GM18502 (cell line): Measurements from ENCODE around the gene PNKP.

Experiments used
- ATAC-seq: cut with Tn5 transposase; IDR thresholded peaks from one replicate; pipeline ENCODE4 v1.9.1; 2021; ENCODE audit warnings: mild to moderate bottlenecking; ENCODE audit not compliant: unreplicated experiment, poor library complexity

Gene PNKP

GRCh38 chr19:49877020-49877878 is 9.9 kb upstream of the PNKP start, which contains the start of the genes AKT1S1 and TBC1D17:
Gene AKT1S1, minus strand, starts transcription at chr19:49877355. Its CDS starts 4,060 bp downstream, at chr19:49873295.
Gene TBC1D17, plus strand, starts transcription at chr19:49877702. Its CDS starts 22 bp downstream, at chr19:49877724.
- ATAC-seq = peak; percentile 54

- peak; percentile 55 for ATAC-seq
These were observed 9.1 kb upstream of the PNKP start for GRCh38 chr19:49876422-49877019.

GRCh38 chr19:49875857-49876421 is 8.6 kb upstream of the PNKP start:
- ATAC-seq = no peak

GRCh38 chr19:49875177-49875576 is 7.8 kb upstream of the PNKP start:
- no peak for ATAC-seq

GRCh38 chr19:49874503-49875157 is 7.3 kb upstream of the PNKP start:
- no peak for ATAC-seq

- no peak for ATAC-seq
These were observed 6.5 kb upstream of the PNKP start for GRCh38 chr19:49873834-49874233.

- no peak for ATAC-seq
These were observed 5.7 kb upstream of the PNKP start for GRCh38 chr19:49873129-49873521.

GRCh38 chr19:49872245-49873128 is 5.1 kb upstream of the PNKP start:
- no peak for ATAC-seq

- no peak for ATAC-seq
These were observed 4.1 kb upstream of the PNKP start for GRCh38 chr19:49871349-49871985.

- no peak for ATAC-seq
These were observed 3.0 kb upstream of the PNKP start for GRCh38 chr19:49870309-49870901.

- peak; percentile 65 for ATAC-seq
These were observed 2.3 kb upstream of the PNKP start for GRCh38 chr19:49869484-49870308.

- ATAC-seq = peak; percentile 17
These were observed 1.7 kb upstream of the PNKP start for GRCh38 chr19:49869009-49869483.

GRCh38 chr19:49864890-49865289 is 2.5 kb downstream of the PNKP start:
- no peak for ATAC-seq

GRCh38 chr19:49863935-49864320 is 3.4 kb downstream of the PNKP start:
- ATAC-seq = no peak

GRCh38 chr19:49863254-49863934 is 4.0 kb downstream of the PNKP start:
- no peak for ATAC-seq

GRCh38 chr19:49862391-49863253 is 4.8 kb downstream of the PNKP start:
- no peak for ATAC-seq
